Neural progenitor cell (in vitro differentiated cells): ENCODE data around the gene LPO. TPM values are rescaled to one million over a fixed set of nuclear protein-coding genes. Genes with fewer than 3 reads are reported as not detected.

Experiments used
- DNase-seq: peaks from one replicate; pipeline ENCODE4 v3.0.0-alpha.2; 2016; ENCODE audit warnings: low spot score
- H2AFZ ChIP-seq: fragments of 200-600 bp; sonication (generic); replicated peaks from 2 replicates; pipeline ENCODE4 v1.6.1; 2016; ENCODE audit warnings: antibody characterized with exemption
- H3F3A ChIP-seq: fragments of 200-600 bp; sonication (generic); 2 replicates; pipeline ENCODE4 v1.6.1; 2016; ENCODE audit warnings: antibody characterized with exemption, low read depth
- H3K27ac ChIP-seq: fragments of 200-600 bp; sonication (generic); 2 replicates; pipeline ENCODE4 v1.5.1; 2016; ENCODE audit warnings: mild to moderate bottlenecking
- H3K27me3 ChIP-seq: fragments of 200-600 bp; sonication (generic); 2 replicates; pipeline ENCODE4 v1.6.1; 2016; ENCODE audit warnings: mild to moderate bottlenecking, moderate library complexity
- H3K36me3 ChIP-seq: fragments of 200-600 bp; sonication (generic); 2 replicates; pipeline ENCODE4 v1.5.1; 2016
- H3K4me1 ChIP-seq: fragments of 200-600 bp; sonication (generic); 2 replicates; pipeline ENCODE4 v1.6.1; 2016; ENCODE audit warnings: mixed run types
- H3K4me2 ChIP-seq: fragments of 200-600 bp; sonication (generic); 2 replicates; pipeline ENCODE4 v1.6.1; 2016
- H3K4me3 ChIP-seq: fragments of 200-600 bp; sonication (generic); 2 replicates; pipeline ENCODE4 v1.5.1; 2016
- H3K79me2 ChIP-seq: fragments of 200-600 bp; sonication (generic); 2 replicates; pipeline ENCODE4 v1.6.1; 2016; ENCODE audit warnings: low read depth
- H3K9ac ChIP-seq: fragments of 200-600 bp; sonication (generic); 2 replicates; pipeline ENCODE4 v1.6.1; 2016
- H3K9me3 ChIP-seq: fragments of 200-600 bp; sonication (generic); 2 replicates; pipeline ENCODE4 v1.5.1; 2016; ENCODE audit warnings: low read depth
- H4K20me1 ChIP-seq: fragments of 200-600 bp; sonication (generic); 2 replicates; pipeline ENCODE4 v1.6.1; 2016; ENCODE audit warnings: low read depth
- H3K27ac Mint-ChIP-seq: 3 replicates; pipeline ENCODE4 v1.8.0; 2021; ENCODE audit warnings: mixed read lengths
- H3K27me3 Mint-ChIP-seq: 2 replicates; pipeline ENCODE4 v1.8.0; 2022; ENCODE audit warnings: low read depth, mild to moderate bottlenecking, inconsistent platforms, moderate library complexity, mixed read lengths; ENCODE audit not compliant: insufficient read depth
- H3K36me3 Mint-ChIP-seq: 3 replicates; pipeline ENCODE4 v1.8.0; 2021; ENCODE audit warnings: mixed read lengths
- H3K4me1 Mint-ChIP-seq: 3 replicates; pipeline ENCODE4 v1.8.0; 2021; ENCODE audit warnings: mixed read lengths
- H3K4me3 Mint-ChIP-seq: 3 replicates; pipeline ENCODE4 v1.8.0; 2021; ENCODE audit warnings: mild to moderate bottlenecking, moderate library complexity, mixed read lengths
- H3K9me3 Mint-ChIP-seq: 3 replicates; pipeline ENCODE4 v1.8.0; 2020; ENCODE audit warnings: mixed read lengths
- EZH2 ChIP-seq: fragments of 200-600 bp; sonication (generic); IDR thresholded peaks from 2 replicates; pipeline ENCODE4 v1.6.1; 2017; ENCODE audit warnings: antibody characterized with exemption, mild to moderate bottlenecking, moderate library complexity
- EZH2phosphoT487 ChIP-seq: fragments of 200-600 bp; sonication (generic); IDR thresholded peaks from 2 replicates; pipeline ENCODE4 v1.6.1; 2017; ENCODE audit warnings: antibody characterized with exemption
- total RNA-seq: library from RNA; depleted of rRNA; stranded (reverse); fragments of >200 nt; gene quantifications from 2 replicates; pipeline ENCODE4 v1.2.3, GENCODE V29; 2015; ENCODE audit warnings: low replicate concordance
- TF ChIP-seq, protein P1 (sequence below): fragments of 200-600 bp; sonication (generic); IDR thresholded peaks from 2 replicates; pipeline ENCODE4 v1.5.1; 2017; ENCODE audit warnings: antibody characterized with exemption, mild to moderate bottlenecking

LPO gene
- total RNA-seq, 1 donor from 2014 or later = not detected

DNA sequence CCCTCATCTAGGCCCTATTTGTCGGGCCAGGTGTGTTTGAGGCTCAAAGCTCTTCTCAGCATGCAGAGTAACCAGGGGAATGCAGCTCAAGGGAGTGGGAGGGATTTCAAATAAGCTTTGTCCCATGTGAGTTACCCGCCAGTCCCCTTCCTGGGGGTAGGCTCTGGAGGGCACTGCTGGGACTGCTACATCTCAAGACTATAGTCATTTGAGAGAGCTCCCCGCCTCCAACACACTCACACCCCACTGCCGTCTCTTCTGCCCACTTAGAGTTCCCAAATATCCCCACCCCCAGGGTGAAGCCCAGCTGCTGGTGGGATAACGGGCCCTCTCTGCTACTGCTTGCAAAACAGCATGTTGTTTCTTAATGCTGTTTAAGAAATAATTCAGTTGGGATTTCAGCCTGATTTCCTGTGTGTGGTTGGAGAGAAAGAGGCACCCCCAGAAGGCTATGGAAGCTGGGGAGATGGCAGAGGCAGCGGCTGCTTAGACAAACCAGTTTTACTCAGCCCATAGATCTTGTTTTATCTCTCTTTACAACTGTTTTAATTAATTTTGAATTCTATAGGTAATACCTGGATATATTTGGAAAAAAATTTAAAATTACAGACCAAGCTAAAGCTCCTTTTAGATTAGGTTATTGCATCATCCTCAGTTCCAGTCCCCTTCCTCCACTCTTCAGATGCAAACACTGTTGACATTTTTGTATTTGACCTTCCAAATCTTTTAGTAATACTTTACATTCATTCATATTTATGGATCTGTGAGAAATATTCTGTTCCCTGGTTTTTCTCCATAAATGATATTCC lies 46.4 kb downstream of the LPO start:
- Histone ChIP-seq H3K36me3 (no peaks in the 10 kb centered on the region), H3K9me3 (no peaks in the 10 kb centered on the region), H3K27ac (no peak overlapping the region), H4K20me1 (no peaks in the 10 kb centered on the region), H3K27me3 (no peaks in the 10 kb centered on the region), H3K4me3 (no peak overlapping the region), H3K4me2 (peak overlapping the region; percentile 60), H3K9ac (no peak overlapping the region), H3K4me1 (peaks cover 13% of the 10 kb centered on the region), H3F3A (no peaks in the 10 kb centered on the region), H2AFZ (peak overlapping the region; percentile 87), H3K79me2 (no peaks in the 10 kb centered on the region)
- H3K27ac Mint-ChIP-seq = no peak overlapping the region
- H3K4me3 Mint-ChIP-seq = no peak overlapping the region
- H3K27me3 Mint-ChIP-seq = no peaks in the 10 kb centered on the region
- H3K4me1 Mint-ChIP-seq = peaks cover 9% of the 10 kb centered on the region
- H3K36me3 Mint-ChIP-seq = no peaks in the 10 kb centered on the region
- no peak for TF ChIP-seq EZH2
- TF ChIP-seq, protein P1, sequence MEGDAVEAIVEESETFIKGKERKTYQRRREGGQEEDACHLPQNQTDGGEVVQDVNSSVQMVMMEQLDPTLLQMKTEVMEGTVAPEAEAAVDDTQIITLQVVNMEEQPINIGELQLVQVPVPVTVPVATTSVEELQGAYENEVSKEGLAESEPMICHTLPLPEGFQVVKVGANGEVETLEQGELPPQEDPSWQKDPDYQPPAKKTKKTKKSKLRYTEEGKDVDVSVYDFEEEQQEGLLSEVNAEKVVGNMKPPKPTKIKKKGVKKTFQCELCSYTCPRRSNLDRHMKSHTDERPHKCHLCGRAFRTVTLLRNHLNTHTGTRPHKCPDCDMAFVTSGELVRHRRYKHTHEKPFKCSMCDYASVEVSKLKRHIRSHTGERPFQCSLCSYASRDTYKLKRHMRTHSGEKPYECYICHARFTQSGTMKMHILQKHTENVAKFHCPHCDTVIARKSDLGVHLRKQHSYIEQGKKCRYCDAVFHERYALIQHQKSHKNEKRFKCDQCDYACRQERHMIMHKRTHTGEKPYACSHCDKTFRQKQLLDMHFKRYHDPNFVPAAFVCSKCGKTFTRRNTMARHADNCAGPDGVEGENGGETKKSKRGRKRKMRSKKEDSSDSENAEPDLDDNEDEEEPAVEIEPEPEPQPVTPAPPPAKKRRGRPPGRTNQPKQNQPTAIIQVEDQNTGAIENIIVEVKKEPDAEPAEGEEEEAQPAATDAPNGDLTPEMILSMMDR = no peak
- no peak for TF ChIP-seq EZH2phosphoT487
- no peaks in the 10 kb centered on the region for H3K9me3 Mint-ChIP-seq
- peak; percentile 47 for DNase-seq

DNA sequence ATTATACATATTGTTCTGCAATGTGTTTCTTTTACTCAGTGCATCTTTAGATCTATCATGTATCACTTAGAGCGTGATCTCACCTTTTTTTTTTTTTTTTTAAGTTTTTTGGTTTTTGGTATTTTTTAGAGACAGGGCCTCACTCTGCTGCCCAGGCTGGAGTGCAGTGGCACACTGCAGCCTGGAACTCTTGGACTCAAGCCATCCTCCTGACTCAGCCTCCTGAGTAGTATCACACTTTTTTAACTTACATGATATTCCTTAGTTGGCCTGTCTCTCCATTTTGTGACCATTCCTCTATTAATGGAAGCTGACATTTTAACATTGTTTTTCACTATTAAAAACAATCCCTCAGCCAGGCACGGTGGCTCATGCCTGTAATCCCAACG lies 47.0 kb downstream of the LPO start:
- H2AFZ ChIP-seq = peak overlapping the region; percentile 87
- no peak overlapping the region for H3K27ac ChIP-seq
- H3K4me1 Mint-ChIP-seq = peaks cover 9% of the 10 kb centered on the region
- DNase-seq = no peak
- no peaks in the 10 kb centered on the region for H3F3A ChIP-seq
- no peaks in the 10 kb centered on the region for H3K79me2 ChIP-seq
- no peaks in the 10 kb centered on the region for H3K36me3 ChIP-seq
- H3K36me3 Mint-ChIP-seq = no peaks in the 10 kb centered on the region
- no peak overlapping the region for H3K4me3 Mint-ChIP-seq
- H4K20me1 ChIP-seq = no peaks in the 10 kb centered on the region
- H3K4me1 ChIP-seq = peaks cover 13% of the 10 kb centered on the region
- H3K4me2 ChIP-seq = no peak overlapping the region
- H3K4me3 ChIP-seq = no peak overlapping the region
- H3K9me3 ChIP-seq = no peaks in the 10 kb centered on the region
- no peak overlapping the region for H3K9ac ChIP-seq
- no peaks in the 10 kb centered on the region for H3K27me3 Mint-ChIP-seq
- no peaks in the 10 kb centered on the region for H3K27me3 ChIP-seq
- TF ChIP-seq EZH2 (no peak), EZH2phosphoT487 (no peak)
- TF ChIP-seq, protein P1 = no peak
- no peak overlapping the region for H3K27ac Mint-ChIP-seq
- no peaks in the 10 kb centered on the region for H3K9me3 Mint-ChIP-seq

DNA sequence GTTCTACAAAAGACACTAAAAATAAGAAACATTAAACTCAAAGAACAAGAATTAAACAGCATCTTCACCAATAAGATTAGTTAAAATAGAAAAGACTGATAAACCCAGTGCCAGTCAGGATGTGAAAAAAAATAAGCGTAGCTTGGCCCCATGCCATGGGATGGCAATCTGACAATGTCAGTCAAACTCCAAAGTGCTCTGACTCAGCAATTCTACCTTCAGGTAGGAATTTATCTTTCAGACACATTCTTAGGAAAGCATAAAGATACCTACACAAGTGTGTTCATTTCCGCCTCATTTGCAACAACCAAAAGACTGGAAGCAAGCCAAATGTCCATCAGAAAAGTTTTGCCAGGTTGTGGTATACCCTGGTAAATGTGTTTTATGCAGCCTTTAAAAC lies 51.5 kb downstream of the LPO start:
- Histone ChIP-seq H3K27ac (no peak overlapping the region), H3K9ac (no peak overlapping the region), H3K4me1 (peaks cover 4% of the 10 kb centered on the region), H3K36me3 (no peaks in the 10 kb centered on the region), H3K9me3 (no peaks in the 10 kb centered on the region), H4K20me1 (no peaks in the 10 kb centered on the region), H3K4me3 (no peak overlapping the region), H3K79me2 (no peaks in the 10 kb centered on the region), H2AFZ (no peak overlapping the region), H3K4me2 (no peak overlapping the region), H3K27me3 (peaks cover 10% of the 10 kb centered on the region), H3F3A (no peaks in the 10 kb centered on the region)
- H3K9me3 Mint-ChIP-seq = peaks cover 4% of the 10 kb centered on the region
- peaks cover under 1% of the 10 kb centered on the region for H3K4me1 Mint-ChIP-seq
- H3K4me3 Mint-ChIP-seq = no peak overlapping the region
- DNase-seq = no peak
- H3K36me3 Mint-ChIP-seq = no peaks in the 10 kb centered on the region
- no peak overlapping the region for H3K27ac Mint-ChIP-seq
- TF ChIP-seq, protein P1 = no peak
- TF ChIP-seq EZH2phosphoT487 = no peak
- no peak for TF ChIP-seq EZH2
- no peaks in the 10 kb centered on the region for H3K27me3 Mint-ChIP-seq
